GM18870 (cell line): ENCODE measurements around the gene OR4D5.

Experiments
- ATAC-seq: cut with Tn5 transposase; IDR thresholded peaks from one replicate; pipeline ENCODE4 v1.9.1; 2021; ENCODE audit warnings: moderate library complexity; ENCODE audit not compliant: unreplicated experiment

OR4D5 gene

DNA sequence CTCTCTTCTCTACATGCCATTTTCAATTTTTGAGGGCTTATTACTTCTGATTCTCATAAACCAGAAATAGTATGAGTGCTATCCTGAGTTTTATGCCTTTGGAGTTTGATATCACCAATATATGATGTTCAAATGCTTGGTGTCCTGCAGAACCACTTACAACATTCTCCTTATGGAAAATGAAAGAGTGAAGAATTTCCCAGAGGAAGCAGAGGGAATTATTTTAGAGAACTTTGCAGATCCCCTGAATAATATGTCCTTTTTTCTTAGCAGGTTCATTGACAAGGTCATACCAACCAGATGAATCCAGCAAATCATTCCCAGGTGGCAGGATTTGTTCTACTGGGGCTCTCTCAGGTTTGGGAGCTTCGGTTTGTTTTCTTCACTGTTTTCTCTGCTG, at the start of gene OR4D5:
Gene OR4D5, plus strand, starts transcription at position 301 of the 400 bp plus-strand sequence. Its CDS starts 0 bp downstream, at position 301.
- no peak for ATAC-seq

- no peak for ATAC-seq
These were observed 47.4 kb upstream of the OR4D5 start for GRCh38 chr11:123892031-123892430.

DNA sequence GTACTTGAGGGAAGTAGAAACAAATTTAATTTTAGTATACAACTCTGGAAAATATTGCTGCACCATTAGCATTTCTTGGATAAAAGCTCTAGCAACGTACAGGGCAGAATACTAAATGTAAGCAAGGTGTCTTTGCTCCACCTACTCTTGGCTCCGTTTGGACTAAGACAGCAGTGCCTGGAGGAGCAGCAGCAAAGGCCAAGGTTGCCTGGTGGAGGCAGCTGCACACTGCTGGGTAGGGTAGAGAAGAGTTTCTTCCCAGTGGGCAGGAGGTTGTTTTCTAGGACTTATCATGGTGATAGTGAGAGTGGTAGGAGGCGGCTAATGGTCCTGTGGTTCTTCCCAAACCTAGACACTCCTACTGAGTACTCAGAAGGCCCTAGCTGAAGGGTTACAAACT, 39.6 kb upstream of the OR4D5 start:
- ATAC-seq: no peak

DNA sequence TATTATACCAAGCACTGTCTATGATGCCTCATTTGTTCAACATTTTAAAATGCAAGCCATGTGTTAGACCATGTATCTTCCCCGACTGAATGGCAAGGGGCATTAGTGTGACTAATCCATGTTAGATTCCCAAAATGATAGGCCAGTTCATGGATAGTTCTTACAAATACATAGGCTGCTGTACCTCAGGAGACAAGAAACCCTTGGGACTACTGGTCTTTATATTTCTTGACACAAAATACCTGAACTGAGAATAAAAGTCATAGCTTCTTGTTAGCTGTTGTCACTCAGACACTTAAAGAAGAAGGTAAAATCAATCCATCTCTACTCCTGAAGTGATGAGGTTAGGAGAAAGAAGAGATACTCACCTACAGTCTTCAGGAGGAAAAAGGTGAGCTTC, 37.5 kb upstream of the OR4D5 start, which contains the start of gene OR8D4:
Gene OR8D4, plus strand, starts transcription at position 301 of the 400 bp plus-strand sequence. CDS start 4,265 bp downstream, outside the sequence.
- no peak for ATAC-seq

DNA sequence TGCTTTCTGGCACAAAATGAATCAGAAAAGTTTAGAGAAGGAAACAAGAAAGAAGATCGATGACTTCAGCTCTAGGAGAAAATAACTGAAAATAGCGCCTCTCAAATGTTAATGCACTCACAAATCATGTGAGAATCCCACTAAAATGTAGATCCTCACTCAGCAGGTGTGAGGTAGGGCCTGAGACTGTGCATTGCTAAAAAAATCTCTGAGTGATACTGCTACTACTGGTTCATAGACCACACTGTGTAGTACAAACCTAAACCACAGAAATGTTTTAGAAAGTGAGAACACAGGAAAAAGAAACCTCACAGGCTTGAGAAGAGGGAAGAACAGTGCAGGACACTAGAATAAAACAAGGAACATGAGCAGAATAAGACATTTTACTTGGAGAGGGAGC, 35.5 kb upstream of the OR4D5 start:
- peak; percentile 83 for ATAC-seq

- ATAC-seq: no peak
These were observed 34.5 kb upstream of the OR4D5 start for GRCh38 chr11:123904932-123905331.

DNA sequence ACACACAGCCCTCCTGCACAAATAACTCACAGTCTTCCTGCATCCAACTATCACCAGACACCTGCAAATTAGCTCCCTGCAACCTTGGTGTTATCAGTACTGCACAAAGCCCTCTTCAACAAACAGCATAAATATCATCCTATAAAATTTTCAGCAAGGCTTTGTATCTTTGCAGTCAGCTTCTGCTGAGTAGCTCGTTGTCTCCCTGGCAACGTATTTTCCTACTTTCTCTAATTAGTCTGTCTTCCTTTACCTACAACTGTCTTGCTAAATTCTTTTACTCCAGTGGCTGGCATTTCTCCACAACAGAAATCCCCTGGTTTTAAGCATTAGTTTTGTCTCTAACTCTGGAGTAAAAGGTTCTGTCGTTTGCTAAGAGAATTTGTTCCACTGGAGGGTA, 33.6 kb upstream of the OR4D5 start:
- no peak for ATAC-seq

GRCh38 chr11:123920943-123921342, 18.5 kb upstream of the OR4D5 start:
- no peak for ATAC-seq

DNA sequence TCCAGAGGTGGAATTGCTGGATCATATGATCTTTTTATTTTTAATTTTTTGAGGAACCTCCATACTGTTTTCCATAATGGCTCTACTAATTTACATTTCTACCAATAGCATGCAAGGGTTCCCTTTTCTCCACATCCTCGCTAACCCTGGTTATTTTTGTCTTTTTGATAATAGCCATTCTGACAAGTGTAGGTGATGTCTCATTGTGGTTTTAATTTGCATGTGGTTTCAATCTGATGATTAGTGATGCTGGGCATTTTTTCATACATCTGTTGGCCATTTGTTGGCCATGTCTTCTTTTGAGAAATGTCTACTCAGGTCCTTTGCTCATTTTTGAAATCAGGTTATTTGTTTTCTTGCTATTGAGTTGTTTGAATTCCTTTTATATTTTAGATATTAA, 15.4 kb upstream of the OR4D5 start:
- peak; percentile 50 for ATAC-seq

- no peak for ATAC-seq
These were observed 3.0 kb downstream of the OR4D5 start for GRCh38 chr11:123942413-123942812.

DNA sequence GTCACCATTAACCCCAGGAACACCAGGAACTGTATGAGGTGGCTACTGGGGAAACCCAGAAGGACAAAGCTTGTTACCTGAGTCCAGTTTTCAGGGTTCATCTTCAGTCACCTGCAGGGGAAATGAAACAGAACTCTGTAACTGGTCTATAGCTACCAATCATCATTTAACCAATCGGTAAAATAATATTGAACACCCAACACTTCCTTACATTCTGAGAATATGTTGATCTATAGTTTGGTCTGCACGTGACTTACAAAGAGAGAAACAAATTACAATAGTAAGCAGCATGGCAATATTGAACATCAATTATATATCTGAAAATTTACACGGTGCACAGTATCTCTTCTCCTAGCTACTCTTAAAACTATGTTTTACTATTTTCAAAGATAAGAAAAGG, 4.3 kb downstream of the OR4D5 start, which contains the start of gene OR6T1:
Gene OR6T1, minus strand, starts transcription at position 101 of the 400 bp plus-strand sequence. Its CDS starts 0 bp downstream, at position 101.
- no peak for ATAC-seq

DNA sequence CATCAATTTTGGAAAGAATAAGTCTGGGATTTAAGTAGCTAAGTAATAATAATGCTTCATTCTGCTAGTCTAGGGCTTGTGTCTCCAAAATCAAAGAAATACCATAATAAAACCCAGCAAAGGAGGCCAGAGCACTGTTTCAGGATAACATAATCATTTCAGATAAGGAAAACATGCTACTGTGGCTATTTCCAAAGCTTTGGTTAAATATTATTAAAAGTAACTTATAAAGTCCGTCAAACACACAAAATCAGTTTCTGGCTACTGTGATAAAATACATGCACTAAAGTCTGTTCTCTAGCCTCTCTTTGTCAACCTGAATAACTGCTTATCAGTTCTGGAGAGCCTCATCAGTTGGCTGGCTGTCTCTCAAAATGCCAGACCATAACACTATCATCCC, 5.7 kb downstream of the OR4D5 start:
- no peak for ATAC-seq

GRCh38 chr11:123956752-123957151, 17.3 kb downstream of the OR4D5 start:
- no peak for ATAC-seq

GRCh38 chr11:123973816-123974215, 34.4 kb downstream of the OR4D5 start:
- ATAC-seq: no peak

DNA sequence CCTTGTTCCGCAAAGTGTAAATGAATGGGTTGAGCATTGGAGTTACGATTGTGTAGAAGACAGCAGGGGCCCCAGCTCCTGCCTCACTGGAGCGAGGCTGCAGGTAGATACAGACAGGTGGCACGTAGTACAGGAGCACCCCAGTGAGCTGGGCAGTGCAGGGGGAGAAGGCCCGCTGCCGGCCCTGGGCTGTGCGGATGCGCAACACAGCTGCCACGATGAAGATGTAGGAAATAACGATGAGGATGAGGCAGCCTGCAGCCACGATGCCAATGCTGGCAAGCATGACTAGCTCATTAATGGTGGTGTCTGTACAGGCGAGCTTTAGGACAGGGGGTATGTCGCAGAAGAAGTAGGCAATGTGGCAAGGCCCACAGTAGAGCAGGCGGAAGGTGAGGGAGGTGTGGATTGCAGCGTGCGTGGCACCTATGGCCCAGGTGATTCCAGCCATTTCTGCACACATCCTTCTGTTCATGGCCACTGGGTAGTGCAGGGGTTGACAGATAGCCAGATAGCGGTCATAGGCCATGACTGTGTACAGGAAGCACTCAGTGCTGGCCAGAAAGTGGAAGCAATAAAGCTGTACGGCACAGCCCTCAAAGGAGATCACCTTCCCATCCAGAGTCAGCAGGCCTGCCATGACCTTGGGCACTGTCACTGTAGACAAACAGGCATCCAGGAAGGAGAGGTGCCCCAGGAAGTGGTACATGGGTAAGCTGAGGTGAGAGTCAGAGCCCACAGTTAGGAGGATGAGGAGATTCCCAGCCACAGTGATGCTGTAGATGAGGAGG, 37.5 kb downstream of the OR4D5 start:
- ATAC-seq: no peak

DNA sequence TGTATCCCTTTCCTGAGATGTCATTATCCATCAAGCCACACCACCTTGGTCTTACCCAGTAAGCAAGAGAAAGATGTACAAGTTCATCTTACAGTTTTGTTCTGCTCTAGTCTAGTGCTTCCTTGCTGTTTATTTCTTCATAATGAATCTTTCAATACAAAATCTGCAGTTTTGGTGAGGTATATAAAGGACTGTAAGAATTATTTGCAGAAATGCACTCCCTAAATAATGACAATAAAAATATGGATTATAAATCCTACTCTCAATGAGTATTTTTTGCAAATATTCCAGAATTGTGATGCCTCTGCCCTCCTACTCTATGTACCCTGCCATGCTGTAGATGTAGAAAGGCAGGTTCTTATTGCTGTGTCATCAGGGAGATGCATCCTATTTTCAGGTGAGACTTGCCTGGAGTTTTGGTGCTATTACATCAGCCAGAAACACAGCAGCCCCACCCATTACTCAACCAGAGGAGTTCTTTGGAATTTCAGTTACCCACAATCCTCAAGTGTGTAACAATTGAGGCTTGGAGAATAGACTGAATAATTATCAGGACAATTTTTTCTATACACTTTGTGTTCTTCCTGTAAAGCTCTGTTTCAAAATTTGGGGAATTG, 38.4 kb downstream of the OR4D5 start, which contains the start of gene OR10S1:
Gene OR10S1, minus strand, starts transcription at position 51 of the 617 bp plus-strand sequence. CDS start 117 bp downstream, outside the sequence.
- ATAC-seq: no peak

GRCh38 chr11:123979311-123979710, 39.9 kb downstream of the OR4D5 start:
- no peak for ATAC-seq
